Measurements from ENCODE around the gene BMPR1B. TPM values are rescaled to one million over a fixed set of nuclear protein-coding genes. Genes with fewer than 3 reads are reported as not detected.

The BMPR1B gene
- total RNA-seq, 2 donors from 2014 or later, result not detected

DNA sequence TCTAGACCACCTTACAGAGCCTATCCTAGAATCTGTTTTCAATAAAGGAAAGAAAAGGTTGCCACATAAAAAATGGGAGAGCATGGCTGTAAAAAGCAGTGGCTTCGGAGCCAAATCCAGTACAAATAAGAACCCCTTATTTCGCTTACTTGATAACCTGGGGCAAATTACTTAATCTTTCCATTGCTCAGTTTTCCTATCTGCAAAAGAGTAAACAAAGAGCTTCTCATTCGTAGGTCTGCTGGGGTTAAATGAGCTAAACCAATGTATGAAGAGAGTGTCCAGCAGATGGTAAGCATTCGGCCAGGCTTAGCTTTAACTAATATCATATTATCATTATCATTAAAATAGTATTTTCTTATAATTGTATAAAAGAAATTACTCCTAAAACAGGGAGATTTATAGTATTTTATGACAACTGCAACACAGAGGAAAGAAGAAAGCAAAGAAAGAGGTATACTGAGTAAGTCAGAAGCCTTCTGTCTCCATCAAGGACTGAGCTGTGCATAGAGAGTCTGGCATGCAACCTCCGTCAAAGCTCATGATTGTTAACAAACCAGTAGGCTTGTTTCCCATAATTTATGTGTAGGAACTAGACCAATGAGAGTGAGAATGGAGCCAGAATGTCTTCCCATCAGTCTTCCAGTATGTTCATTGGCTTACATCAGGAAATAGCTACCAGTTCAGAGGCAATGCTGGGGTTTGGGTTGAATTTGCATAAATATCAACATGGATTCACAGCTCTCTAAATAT, 426.1 kb downstream of the BMPR1B start:
- Mint-ChIP-seq H3K36me3 (ENCODE audit: low read depth) (no peaks in the 10 kb centered on the region), H3K9me3 (no peaks in the 10 kb centered on the region), H3K27me3 (no peaks in the 10 kb centered on the region), H3K27ac (no peak overlapping the region), H3K4me3 (no peak overlapping the region), H3K4me1 (peaks cover 9% of the 10 kb centered on the region)
- ATAC-seq (replicated peaks), result no peak

DNA sequence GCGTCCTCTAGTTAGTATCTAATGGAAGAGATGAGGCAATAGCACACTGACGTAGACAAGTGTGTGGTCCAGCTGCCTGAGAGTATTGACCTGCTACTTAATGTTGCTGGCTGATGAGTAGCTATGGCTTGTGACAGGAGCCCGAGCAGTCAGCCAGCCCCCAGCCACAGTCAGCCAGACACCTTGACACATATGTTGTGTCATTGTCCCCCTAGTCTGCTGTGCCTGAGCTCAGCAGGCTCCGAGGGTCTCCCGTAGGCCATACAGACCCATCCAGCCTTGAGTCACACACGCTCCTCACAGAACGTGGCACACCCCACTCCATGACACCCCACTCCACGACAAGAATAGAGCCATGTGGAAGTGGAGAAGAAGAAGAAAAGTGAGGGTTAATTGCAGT, 428.9 kb downstream of the BMPR1B start:
- ATAC-seq (replicated peaks), result no peak
- H3K36me3 Mint-ChIP-seq (ENCODE audit: low read depth), result no peaks in the 10 kb centered on the region
- H3K4me1 Mint-ChIP-seq, result peaks cover 10% of the 10 kb centered on the region
- H3K9me3 Mint-ChIP-seq, result no peaks in the 10 kb centered on the region
- no peak overlapping the region for H3K4me3 Mint-ChIP-seq
- no peaks in the 10 kb centered on the region for H3K27me3 Mint-ChIP-seq
- no peak overlapping the region for H3K27ac Mint-ChIP-seq

GRCh38 chr4:95188701-95189370, 431.1 kb downstream of the BMPR1B start:
- no peaks in the 10 kb centered on the region for H3K36me3 Mint-ChIP-seq (ENCODE audit: low read depth)
- no peaks in the 10 kb centered on the region for H3K9me3 Mint-ChIP-seq
- peak; percentile 45 for ATAC-seq (replicated peaks)
- peak overlapping the region; percentile 30 for H3K4me3 Mint-ChIP-seq
- H3K4me1 Mint-ChIP-seq, result peaks cover 18% of the 10 kb centered on the region
- H3K27ac Mint-ChIP-seq, result peak overlapping the region; percentile 22
- no peaks in the 10 kb centered on the region for H3K27me3 Mint-ChIP-seq

DNA sequence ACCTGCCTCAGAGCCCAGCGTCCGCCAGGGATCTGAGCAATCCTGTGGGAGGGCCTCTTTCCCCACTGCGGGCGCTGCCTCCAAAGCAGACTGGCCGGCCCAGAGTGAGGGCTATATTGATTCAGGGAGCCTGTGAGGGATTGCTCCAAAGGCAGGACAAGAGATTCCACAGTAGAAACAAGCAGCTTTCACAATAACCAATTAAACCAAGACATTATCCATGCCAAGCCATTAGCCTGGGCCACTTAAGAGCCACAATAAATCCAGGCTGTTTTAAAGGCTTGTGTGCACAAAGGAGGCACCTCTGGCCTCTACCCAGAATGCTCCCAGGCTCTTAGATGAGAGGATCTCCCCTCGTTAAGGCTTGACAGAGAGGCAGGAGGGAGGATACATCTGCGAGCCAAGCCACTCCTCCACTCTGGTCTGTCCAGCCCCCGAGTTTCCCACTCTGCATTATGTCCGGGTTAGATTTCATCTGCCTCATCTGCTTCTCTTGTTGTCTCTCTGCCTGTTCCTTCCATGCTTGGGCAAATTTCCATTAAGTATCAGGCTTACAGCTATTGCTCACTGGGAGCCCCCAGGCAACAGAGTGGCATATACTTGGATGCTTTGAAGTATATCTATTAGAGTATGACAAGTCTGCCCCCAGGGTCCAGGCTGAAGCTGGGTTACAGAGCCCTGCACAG, 433.1 kb downstream of the BMPR1B start:
- Mint-ChIP-seq H3K27me3 (no peaks in the 10 kb centered on the region), H3K9me3 (no peaks in the 10 kb centered on the region), H3K4me1 (peaks cover 20% of the 10 kb centered on the region), H3K4me3 (no peak overlapping the region), H3K36me3 (ENCODE audit: low read depth) (no peaks in the 10 kb centered on the region), H3K27ac (peak overlapping the region; percentile 33)
- ATAC-seq (replicated peaks), result no peak

DNA sequence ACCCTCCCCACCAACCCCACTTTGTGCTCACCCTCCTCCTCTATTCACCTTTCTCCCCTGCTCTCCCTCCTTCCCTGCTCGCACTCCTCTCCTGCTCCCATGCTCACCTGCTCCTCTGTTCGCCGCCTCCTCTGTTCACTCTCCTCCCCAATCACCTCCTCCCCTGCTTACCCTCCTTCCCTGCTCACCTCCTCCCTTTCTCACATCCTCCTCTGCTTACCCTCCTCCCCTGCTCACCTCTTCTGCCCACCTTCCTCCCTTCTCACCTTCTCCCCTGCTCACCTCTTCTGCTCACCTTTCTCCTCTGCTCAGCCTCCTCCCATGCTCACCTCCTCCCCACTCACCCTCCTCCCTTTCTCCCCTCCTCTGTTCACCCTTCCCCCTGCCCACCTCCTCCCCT, 433.8 kb downstream of the BMPR1B start:
- Mint-ChIP-seq H3K4me3 (no peak overlapping the region), H3K27me3 (no peaks in the 10 kb centered on the region), H3K36me3 (ENCODE audit: low read depth) (no peaks in the 10 kb centered on the region), H3K9me3 (no peaks in the 10 kb centered on the region), H3K4me1 (peaks cover 20% of the 10 kb centered on the region), H3K27ac (peak overlapping the region; percentile 33)
- ATAC-seq (replicated peaks), result no peak

GRCh38 chr4:95193391-95194224, 435.9 kb downstream of the BMPR1B start:
- ATAC-seq (replicated peaks), result no peak
- peaks cover 14% of the 10 kb centered on the region for H3K4me1 Mint-ChIP-seq
- no peak overlapping the region for H3K4me3 Mint-ChIP-seq
- H3K27ac Mint-ChIP-seq, result peak overlapping the region; percentile 51
- no peaks in the 10 kb centered on the region for H3K9me3 Mint-ChIP-seq
- H3K36me3 Mint-ChIP-seq (ENCODE audit: low read depth), result no peaks in the 10 kb centered on the region
- H3K27me3 Mint-ChIP-seq, result no peaks in the 10 kb centered on the region

- Mint-ChIP-seq H3K27ac (no peak overlapping the region), H3K36me3 (ENCODE audit: low read depth) (no peaks in the 10 kb centered on the region), H3K4me1 (peaks cover 11% of the 10 kb centered on the region), H3K4me3 (no peak overlapping the region), H3K9me3 (no peaks in the 10 kb centered on the region), H3K27me3 (no peaks in the 10 kb centered on the region)
- no peak for ATAC-seq (replicated peaks)
Measured at GRCh38 chr4:95197353-95197752, 439.6 kb downstream of the BMPR1B start.

DNA sequence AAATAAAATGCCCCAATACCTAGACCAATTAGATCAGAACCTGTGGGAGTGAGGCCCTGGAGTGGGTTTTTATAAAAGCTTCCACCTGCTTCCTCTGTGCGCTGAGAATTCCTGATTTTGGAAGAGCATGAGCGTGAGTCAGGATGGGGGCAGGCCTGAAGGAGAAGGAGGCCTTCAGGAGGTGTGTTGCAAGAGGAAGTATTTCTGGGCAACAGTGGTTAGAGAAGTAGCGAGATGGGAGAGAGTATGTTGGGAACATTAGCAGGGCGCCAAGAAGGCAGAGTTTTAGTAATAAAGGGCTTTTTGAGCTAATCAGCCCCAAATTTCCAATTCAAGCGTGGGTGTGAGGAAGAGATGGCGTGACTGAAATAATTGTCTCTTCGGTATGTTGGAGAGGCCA, 441.2 kb downstream of the BMPR1B start:
- Mint-ChIP-seq H3K4me1 (peaks cover 1% of the 10 kb centered on the region), H3K27me3 (no peaks in the 10 kb centered on the region), H3K9me3 (no peaks in the 10 kb centered on the region)

GRCh38 chr4:95204267-95204844, 446.6 kb downstream of the BMPR1B start:
- no peaks in the 10 kb centered on the region for H3K36me3 Mint-ChIP-seq (ENCODE audit: low read depth)
- H3K27me3 Mint-ChIP-seq, result no peaks in the 10 kb centered on the region
- no peak overlapping the region for H3K4me3 Mint-ChIP-seq
- no peak overlapping the region for H3K27ac Mint-ChIP-seq
- no peaks in the 10 kb centered on the region for H3K4me1 Mint-ChIP-seq
- no peak for ATAC-seq (replicated peaks)
- no peaks in the 10 kb centered on the region for H3K9me3 Mint-ChIP-seq

More for the DNA sequence above, 441.2 kb downstream of the BMPR1B start:
- Mint-ChIP-seq H3K4me3 (no peak overlapping the region), H3K36me3 (ENCODE audit: low read depth) (no peaks in the 10 kb centered on the region), H3K27ac (no peak overlapping the region)
- no peak for ATAC-seq (replicated peaks)

DNA sequence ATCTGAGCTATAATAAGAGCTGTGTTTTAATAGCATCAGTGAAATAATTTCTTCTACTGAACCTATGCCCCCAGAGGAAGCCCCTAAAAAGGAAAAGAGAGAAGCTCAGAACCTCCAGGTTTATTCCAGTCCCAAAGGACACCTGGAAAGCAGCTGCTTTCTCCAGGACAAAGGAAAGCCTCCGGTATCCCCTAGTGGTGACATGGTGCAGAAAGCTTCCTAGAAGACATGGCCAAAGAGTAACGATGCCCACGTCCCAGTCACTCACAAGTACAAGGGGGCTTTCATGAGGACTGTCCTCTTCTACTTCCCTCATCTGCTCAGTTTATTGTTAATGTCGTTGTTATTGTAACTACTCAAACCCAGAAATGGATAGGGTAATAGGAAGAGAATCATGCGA, 447.1 kb downstream of the BMPR1B start:
- H3K27ac Mint-ChIP-seq, result no peak overlapping the region
- ATAC-seq (replicated peaks), result no peak
- H3K27me3 Mint-ChIP-seq, result no peaks in the 10 kb centered on the region
- no peaks in the 10 kb centered on the region for H3K4me1 Mint-ChIP-seq
- no peaks in the 10 kb centered on the region for H3K36me3 Mint-ChIP-seq (ENCODE audit: low read depth)
- H3K9me3 Mint-ChIP-seq, result no peaks in the 10 kb centered on the region
- H3K4me3 Mint-ChIP-seq, result no peak overlapping the region
